ENCODE data around the gene ANKRD34A. TPM values are rescaled to one million over a fixed set of nuclear protein-coding genes. Genes with fewer than 3 reads are reported as not detected.

Gene ANKRD34A
- total RNA-seq, 1 experiment from 2014 or later = 2.8 TPM

- intact Hi-C loops (cut with micrococcal nuclease) = no loop called here
- no peak for TF ChIP-seq EZH2 (IDR thresholded peaks at IDR 0.05; ENCODE audit: low read length, unreplicated experiment)
- TF ChIP-seq CTCF (conservative IDR thresholded peaks at IDR 0.05; ENCODE audit: low read depth, low read length) = no peak
- TF ChIP-seq EZH2phosphoT487 (IDR thresholded peaks at IDR 0.05; ENCODE audit: borderline replicate concordance, low read length) = no peak
- Histone ChIP-seq H3K36me3 (ENCODE audit: low read depth, low read length) (peaks cover 31% of the 10 kb centered on the region), H2AFZ (ENCODE audit: low read length) (no peak overlapping the region), H3K4me3 (ENCODE audit: low read length) (no peak overlapping the region), H3K9me3 (ENCODE audit: low read length) (no peaks in the 10 kb centered on the region), H3K27ac (ENCODE audit: low read length) (no peak overlapping the region), H3K79me2 (ENCODE audit: low read length) (peaks cover 26% of the 10 kb centered on the region), H4K20me1 (ENCODE audit: low read length) (peaks cover 26% of the 10 kb centered on the region), H3F3A (ENCODE audit: low read length, unreplicated experiment) (peaks cover 9% of the 10 kb centered on the region), H3K4me2 (ENCODE audit: low read length) (no peak overlapping the region), H3K9me2 (replicated peaks; ENCODE audit: low read length) (no peaks in the 10 kb centered on the region), H3K27me3 (ENCODE audit: low read length) (no peaks in the 10 kb centered on the region), H3K9ac (ENCODE audit: low read length) (no peak overlapping the region), H3K4me1 (ENCODE audit: insufficient read depth, low read length) (peaks cover 34% of the 10 kb centered on the region)
- DNase-seq (no peak), ATAC-seq (no peak)
- ChIA-PET CTCF (interaction anchor here (0.6 kb wide), 1 partner anchor 42 kb away, joined by 3 read pairs; no protein-coding TSS in a partner anchor), POLR2A (ENCODE audit: unreplicated experiment) (no interaction called here)
- no TSS peak for BruUV-seq (replicated peaks)
Measured at GRCh38 chr1:145990249-145990855, 26.0 kb upstream of the ANKRD34A start.

- intact Hi-C loops (cut with micrococcal nuclease) = no loop called here
- POLR2A ChIA-PET (ENCODE audit: unreplicated experiment) = no interaction called here
- no peak for DNase-seq
- H3K4me2 ChIP-seq (ENCODE audit: low read length) = no peak overlapping the region
- H3K36me3 ChIP-seq (ENCODE audit: low read depth, low read length) = peaks cover 15% of the 10 kb centered on the region
- CTCF ChIA-PET = interaction anchor here (0.9 kb wide), 1 partner anchor 9 kb away, joined by 3 read pairs; no protein-coding TSS in a partner anchor
- no peaks in the 10 kb centered on the region for H3K27me3 ChIP-seq (ENCODE audit: low read length)
- no peak overlapping the region for H3K9ac ChIP-seq (ENCODE audit: low read length)
- no peaks in the 10 kb centered on the region for H3K9me3 ChIP-seq (ENCODE audit: low read length)
- H3F3A ChIP-seq (ENCODE audit: low read length, unreplicated experiment) = peaks cover 9% of the 10 kb centered on the region
- no peak overlapping the region for H3K27ac ChIP-seq (ENCODE audit: low read length)
- H3K4me3 ChIP-seq (ENCODE audit: low read length) = no peak overlapping the region
- peaks cover 29% of the 10 kb centered on the region for H3K4me1 ChIP-seq (ENCODE audit: insufficient read depth, low read length)
- peaks cover 10% of the 10 kb centered on the region for H3K79me2 ChIP-seq (ENCODE audit: low read length)
- peaks cover 10% of the 10 kb centered on the region for H4K20me1 ChIP-seq (ENCODE audit: low read length)
- no peaks in the 10 kb centered on the region for H3K9me2 ChIP-seq (replicated peaks; ENCODE audit: low read length)
- no peak for TF ChIP-seq CTCF (conservative IDR thresholded peaks at IDR 0.05; ENCODE audit: low read depth, low read length)
- TF ChIP-seq EZH2phosphoT487 (IDR thresholded peaks at IDR 0.05; ENCODE audit: borderline replicate concordance, low read length) = no peak
- no peak for TF ChIP-seq EZH2 (IDR thresholded peaks at IDR 0.05; ENCODE audit: low read length, unreplicated experiment)
- no TSS peak for BruUV-seq (replicated peaks)
- no peak for ATAC-seq
- H2AFZ ChIP-seq (ENCODE audit: low read length) = no peak overlapping the region
Measured at GRCh38 chr1:145988773-145989172, 24.4 kb upstream of the ANKRD34A start.

- H3K4me1 ChIP-seq (ENCODE audit: insufficient read depth, low read length) = peaks cover 29% of the 10 kb centered on the region
- ATAC-seq (no peak), DNase-seq (no peak)
- no peaks in the 10 kb centered on the region for H3K9me3 ChIP-seq (ENCODE audit: low read length)
- H4K20me1 ChIP-seq (ENCODE audit: low read length) = peaks cover 1% of the 10 kb centered on the region; the same call in 1 of the 2 replicates
- H3K9me2 ChIP-seq (replicated peaks; ENCODE audit: low read length) = no peaks in the 10 kb centered on the region
- CTCF ChIA-PET = no interaction called here
- POLR2A ChIA-PET (ENCODE audit: unreplicated experiment) = no interaction called here
- H3K9ac ChIP-seq (ENCODE audit: low read length) = no peak overlapping the region
- H3K4me2 ChIP-seq (ENCODE audit: low read length) = no peak overlapping the region
- intact Hi-C loops (cut with micrococcal nuclease) = no loop called here
- no peak overlapping the region for H2AFZ ChIP-seq (ENCODE audit: low read length)
- H3K27ac ChIP-seq (ENCODE audit: low read length) = no peak overlapping the region
- H3F3A ChIP-seq (ENCODE audit: low read length, unreplicated experiment) = peaks cover 5% of the 10 kb centered on the region
- no TSS peak for BruUV-seq (replicated peaks)
- H3K27me3 ChIP-seq (ENCODE audit: low read length) = no peaks in the 10 kb centered on the region
- no peak overlapping the region for H3K4me3 ChIP-seq (ENCODE audit: low read length)
- H3K79me2 ChIP-seq (ENCODE audit: low read length) = peaks cover 1% of the 10 kb centered on the region
- TF ChIP-seq EZH2phosphoT487 (IDR thresholded peaks at IDR 0.05; ENCODE audit: borderline replicate concordance, low read length) (no peak), EZH2 (IDR thresholded peaks at IDR 0.05; ENCODE audit: low read length, unreplicated experiment) (no peak), CTCF (conservative IDR thresholded peaks at IDR 0.05; ENCODE audit: low read depth, low read length) (no peak)
- H3K36me3 ChIP-seq (ENCODE audit: low read depth, low read length) = peaks cover 6% of the 10 kb centered on the region
Measured at GRCh38 chr1:145987926-145988325, 23.6 kb upstream of the ANKRD34A start.
